GM21717 (cell line): ENCODE results near the gene CCDC198.

Experiments
- ATAC-seq: cut with Tn5 transposase; IDR thresholded peaks from one replicate; pipeline ENCODE4 v1.9.1; 2021; ENCODE audit warnings: mild to moderate bottlenecking, moderate library complexity; ENCODE audit not compliant: unreplicated experiment

CCDC198 gene

DNA sequence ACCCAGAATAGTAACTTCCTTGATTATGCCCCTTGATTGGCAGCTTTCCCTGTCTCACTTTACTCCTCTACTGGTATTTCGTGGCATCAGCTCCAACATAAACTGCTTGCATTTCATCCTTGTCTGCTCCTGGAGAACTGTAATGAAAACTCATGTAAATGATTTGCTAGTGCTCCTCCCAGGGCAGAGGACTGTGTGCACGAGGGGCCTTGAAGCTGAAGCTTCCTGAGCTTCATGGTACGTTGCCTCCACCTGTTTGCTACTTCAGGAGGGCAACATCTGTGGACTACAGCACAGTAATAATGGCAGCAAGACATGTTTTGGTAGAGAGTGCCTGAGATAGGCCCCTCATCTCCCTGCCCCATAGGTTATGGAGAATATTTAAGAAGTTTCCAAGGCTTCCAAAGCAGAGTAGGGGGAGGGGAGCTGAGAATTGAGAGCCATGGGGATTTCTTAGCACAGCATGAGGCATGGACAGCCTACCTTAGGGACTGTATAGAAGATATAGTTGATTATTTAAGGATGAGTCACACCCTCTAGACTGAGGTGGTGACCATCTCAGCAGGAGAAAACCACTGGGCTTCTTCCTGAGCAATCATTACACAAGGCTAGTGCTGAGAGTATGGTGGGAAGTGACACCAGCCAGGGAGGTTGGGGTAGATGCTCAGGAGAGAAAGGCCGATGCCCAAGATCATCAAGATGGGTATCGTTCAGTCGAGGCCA is 29.5 kb downstream of the CCDC198 start:
- ATAC-seq, result peak; percentile 58

DNA sequence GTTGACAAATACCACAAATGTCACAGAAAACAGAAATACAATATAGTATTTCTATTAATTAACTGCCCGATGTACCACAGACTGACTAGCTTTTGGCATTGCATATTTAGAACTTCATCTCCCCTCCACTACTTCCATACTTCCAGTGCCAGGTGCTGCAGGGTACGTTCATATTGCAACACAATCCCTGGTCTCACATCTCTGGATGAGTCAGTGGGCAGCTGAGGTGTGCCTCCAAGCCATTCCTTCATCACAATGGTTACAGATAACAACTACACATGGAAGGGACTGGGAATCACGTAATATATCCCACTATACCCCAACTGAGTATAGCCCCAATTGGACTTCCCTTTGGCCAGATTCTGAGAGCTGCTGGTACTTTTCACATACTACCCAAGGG is 31.1 kb downstream of the CCDC198 start:
- no peak for ATAC-seq

DNA sequence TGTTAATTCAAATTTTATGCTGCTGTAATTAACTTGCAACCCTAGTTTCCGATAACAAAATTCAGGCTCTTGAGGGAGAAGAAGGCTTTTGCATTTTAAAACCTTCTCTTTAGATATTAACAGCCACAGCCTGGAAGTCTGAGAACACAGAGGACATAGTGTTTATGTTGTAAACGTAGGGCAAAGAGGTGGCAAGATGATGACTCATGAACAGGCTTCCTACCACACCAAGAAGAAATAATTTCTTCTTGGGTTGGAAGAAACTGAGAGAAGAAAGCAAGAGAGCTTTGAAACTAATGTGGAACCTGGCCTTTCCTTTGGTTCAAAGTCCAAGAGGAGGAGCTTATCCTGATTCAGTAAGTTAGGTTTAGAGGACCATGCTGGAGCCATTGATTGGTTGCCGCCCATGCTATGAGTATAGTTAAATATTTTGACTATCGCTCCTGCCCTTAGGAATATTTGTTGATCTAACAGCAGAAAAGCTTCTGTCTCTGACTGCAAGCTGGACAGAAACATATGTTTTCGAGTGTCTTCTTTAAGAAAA is 31.8 kb downstream of the CCDC198 start:
- ATAC-seq, result no peak

DNA sequence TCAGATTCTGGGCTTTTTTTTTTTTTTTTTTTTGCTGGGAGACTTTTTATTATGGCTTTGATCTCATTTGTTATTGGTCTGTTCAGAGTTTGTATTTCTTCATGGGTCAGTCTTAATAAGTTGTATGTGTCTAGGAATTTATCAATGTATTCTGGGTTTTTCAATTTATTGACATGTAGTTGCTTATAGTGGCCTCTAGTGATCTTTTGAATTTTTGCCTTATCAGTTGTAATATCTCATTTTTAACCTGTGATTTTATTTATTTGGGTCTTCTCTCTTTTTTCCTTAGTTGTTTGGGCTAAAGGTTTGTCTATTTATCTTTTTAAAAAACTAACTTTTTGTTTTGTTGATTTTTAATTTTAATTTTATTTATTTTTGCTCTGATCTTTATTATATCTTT is 57.7 kb downstream of the CCDC198 start:
- no peak for ATAC-seq

DNA sequence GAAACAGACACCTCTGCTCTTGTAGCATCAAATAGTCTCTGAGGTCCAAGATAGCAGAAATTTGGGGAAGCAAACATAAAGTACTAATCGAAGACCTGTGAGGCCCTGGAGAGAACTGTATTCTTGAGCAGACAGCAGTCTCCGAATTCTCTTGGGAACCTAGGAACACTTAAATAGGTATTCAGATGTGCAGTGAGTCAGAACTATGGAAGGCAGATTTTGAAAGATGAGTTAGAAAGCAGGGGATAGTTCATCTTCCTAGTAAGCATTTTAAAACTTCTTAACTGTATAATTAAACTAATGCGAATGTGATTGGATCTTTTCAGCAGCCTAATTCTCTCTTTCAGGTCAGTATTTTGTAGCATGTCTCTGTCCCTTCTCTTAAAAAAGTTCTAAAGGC is 72.7 kb downstream of the CCDC198 start:
- ATAC-seq, result no peak

DNA sequence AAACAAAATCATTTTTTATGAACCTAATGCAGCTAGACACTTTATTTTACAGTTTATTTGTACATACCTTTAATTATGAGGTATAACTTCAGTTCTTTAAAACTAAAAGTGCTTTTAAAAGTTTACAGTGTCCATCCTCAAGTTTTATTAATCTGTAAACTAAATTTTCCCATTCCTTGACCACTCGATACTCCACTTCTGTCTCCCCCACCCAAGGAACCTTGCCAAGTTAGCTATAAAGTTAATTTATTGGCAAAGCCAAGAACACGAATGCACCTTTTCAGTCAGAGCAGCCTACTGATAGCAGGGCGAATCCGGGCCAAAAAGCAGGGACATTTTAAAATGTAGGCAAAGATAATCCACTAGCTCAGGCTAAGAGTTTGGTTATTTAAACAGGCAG is 73.6 kb downstream of the CCDC198 start:
- no peak for ATAC-seq
